Measurements from ENCODE around the gene GTPBP1.

Gene GTPBP1

GRCh38 chr22:38750104-38750503 lies 44.4 kb downstream of the GTPBP1 start:
- Histone ChIP-seq H3K4me1 (peaks cover 3 to 40% (median 24%) of the 10 kb centered on the region in 4 donors), H3K27me3 (no peaks in the 10 kb centered on the region), H3K36me3 (peaks cover 79 to 80% (median 79%) of the 10 kb centered on the region in 3 donors), H3K9me3 (no peaks in the 10 kb centered on the region), H3K4me3 (no peak overlapping the region), H3K27ac (peak overlapping the region in 1 of 2 donors; percentile 98)
- intact Hi-C loops (cut with DNase I; ENCODE audit: low total_unique reads) = loop anchor here (5.0 kb wide), 1 partner anchor 43 kb away; the partner anchor contains the start of gene GTPBP1
- no peak for TF ChIP-seq CTCF (IDR thresholded peaks at IDR 0.05)
- DNase-seq = no peak

- peaks cover 3 to 40% (median 24%) of the 10 kb centered on the region in 4 donors for H3K4me1 ChIP-seq
Observed at GRCh38 chr22:38750638-38751037, 44.9 kb downstream of the GTPBP1 start.

GRCh38 chr22:38751066-38751421 lies 45.3 kb downstream of the GTPBP1 start:
- Histone ChIP-seq H3K27ac (peak overlapping the region; percentile 43 to 98), H3K36me3 (peaks cover 69 to 70% (median 70%) of the 10 kb centered on the region in 3 donors), H3K4me3 (no peak overlapping the region), H3K9me3 (no peaks in the 10 kb centered on the region), H3K27me3 (no peaks in the 10 kb centered on the region), H3K4me1 (peaks cover 3 to 40% (median 24%) of the 10 kb centered on the region in 4 donors)
- no peak for DNase-seq
- intact Hi-C loops (cut with DNase I; ENCODE audit: low total_unique reads) = loop anchor here (5.0 kb wide), 1 partner anchor 44 kb away; the partner anchor contains the start of gene GTPBP1
- no peak for TF ChIP-seq CTCF (IDR thresholded peaks at IDR 0.05)

More at GRCh38 chr22:38750638-38751037, 44.9 kb downstream of the GTPBP1 start:
- no peaks in the 10 kb centered on the region for H3K9me3 ChIP-seq
- TF ChIP-seq CTCF (IDR thresholded peaks at IDR 0.05) = no peak
- intact Hi-C loops (cut with DNase I; ENCODE audit: low total_unique reads) = loop anchor here (5.0 kb wide), 1 partner anchor 43 kb away; the partner anchor contains the start of gene GTPBP1
- peak overlapping the region; percentile 43 to 98 for H3K27ac ChIP-seq
- H3K27me3 ChIP-seq = no peaks in the 10 kb centered on the region
- DNase-seq = no peak
- H3K36me3 ChIP-seq = peaks cover 73 to 75% (median 74%) of the 10 kb centered on the region in 3 donors
- H3K4me3 ChIP-seq = no peak overlapping the region

GRCh38 chr22:38751422-38752346 lies 45.9 kb downstream of the GTPBP1 start:
- H3K36me3 ChIP-seq = peaks cover 63 to 64% (median 63%) of the 10 kb centered on the region in 3 donors
- H3K27ac ChIP-seq = peak overlapping the region; percentile 96 to 98
- no peak overlapping the region for H3K4me3 ChIP-seq
- DNase-seq = peak in 1 of 2 donors; percentile 54
- no peaks in the 10 kb centered on the region for H3K27me3 ChIP-seq
- peaks cover 3 to 43% (median 29%) of the 10 kb centered on the region in 4 donors for H3K4me1 ChIP-seq
- intact Hi-C loops (cut with DNase I; ENCODE audit: low total_unique reads) = loop anchor here (5.0 kb wide), 1 partner anchor 44 kb away; the partner anchor contains the start of gene GTPBP1
- TF ChIP-seq CTCF (IDR thresholded peaks at IDR 0.05) = no peak
- no peaks in the 10 kb centered on the region for H3K9me3 ChIP-seq

GRCh38 chr22:38753948-38754750 lies 48.4 kb downstream of the GTPBP1 start:
- Histone ChIP-seq H3K9me3 (no peaks in the 10 kb centered on the region), H3K4me3 (peak overlapping the region; percentile 68 to 76), H3K27ac (peak overlapping the region; percentile 96 to 98), H3K36me3 (peaks cover 38 to 39% (median 39%) of the 10 kb centered on the region in 3 donors), H3K4me1 (peaks cover 3 to 51% (median 36%) of the 10 kb centered on the region in 4 donors), H3K27me3 (no peaks in the 10 kb centered on the region)
- intact Hi-C loops (cut with DNase I; ENCODE audit: low total_unique reads) = loop anchor here (5.0 kb wide), 1 partner anchor 47 kb away; the partner anchor contains the start of gene GTPBP1
- peak; percentile 92 to 98 for DNase-seq
- no peak for TF ChIP-seq CTCF (IDR thresholded peaks at IDR 0.05)

Measured in tibial artery (tissue), 4 donors.